SK-N-SH treated with all-trans-retinoic acid at 6 μM for 48 hours (cell line): ENCODE data around the gene HSPA8.

ENCODE experiments used
- CSDC2 ChIP-seq: fragments of 250-450 bp; sonication (Bioruptor Pico); IDR thresholded peaks from 2 replicates; pipeline ENCODE4 v1.5.0; 2020; ENCODE audit warnings: mild to moderate bottlenecking, moderate library complexity
- TF ChIP-seq, protein P1 (sequence below): fragments of 250-450 bp; sonication (Bioruptor Pico); IDR thresholded peaks from 2 replicates; pipeline ENCODE4 v1.8.0; 2021; ENCODE audit warnings: low read depth, mild to moderate bottlenecking, moderate library complexity, borderline replicate concordance

HSPA8 gene

DNA sequence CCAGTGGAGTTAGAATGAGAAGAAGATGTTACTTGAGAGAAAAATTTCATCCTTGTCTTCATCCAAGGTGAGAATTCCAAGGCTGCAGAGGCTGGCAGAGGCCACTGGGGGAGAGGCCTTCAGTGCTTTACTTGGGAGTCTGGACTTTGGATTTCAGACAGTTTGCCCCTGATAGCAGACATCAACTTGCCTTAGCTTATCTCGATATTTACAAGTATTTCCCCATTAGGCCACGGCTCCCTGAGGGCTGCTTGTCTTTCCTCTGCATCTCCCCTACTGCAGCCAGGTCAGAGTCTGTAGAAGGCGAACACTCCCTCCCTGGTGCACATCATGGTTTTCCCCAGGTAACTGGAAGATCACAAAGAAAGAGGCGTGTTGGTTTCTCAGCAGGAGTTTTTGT is 50.4 kb downstream of the HSPA8 start (continued):
- TF ChIP-seq, protein P1, sequence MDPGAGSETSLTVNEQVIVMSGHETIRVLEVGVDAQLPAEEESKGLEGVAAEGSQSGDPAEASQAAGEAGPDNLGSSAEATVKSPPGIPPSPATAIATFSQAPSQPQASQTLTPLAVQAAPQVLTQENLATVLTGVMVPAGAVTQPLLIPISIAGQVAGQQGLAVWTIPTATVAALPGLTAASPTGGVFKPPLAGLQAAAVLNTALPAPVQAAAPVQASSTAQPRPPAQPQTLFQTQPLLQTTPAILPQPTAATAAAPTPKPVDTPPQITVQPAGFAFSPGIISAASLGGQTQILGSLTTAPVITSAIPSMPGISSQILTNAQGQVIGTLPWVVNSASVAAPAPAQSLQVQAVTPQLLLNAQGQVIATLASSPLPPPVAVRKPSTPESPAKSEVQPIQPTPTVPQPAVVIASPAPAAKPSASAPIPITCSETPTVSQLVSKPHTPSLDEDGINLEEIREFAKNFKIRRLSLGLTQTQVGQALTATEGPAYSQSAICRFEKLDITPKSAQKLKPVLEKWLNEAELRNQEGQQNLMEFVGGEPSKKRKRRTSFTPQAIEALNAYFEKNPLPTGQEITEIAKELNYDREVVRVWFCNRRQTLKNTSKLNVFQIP (CRISPR knock-in tag): no peak
- no peak for TF ChIP-seq CSDC2 (CRISPR knock-in tag)
